Sigmoid colon (tissue), 7 donors: ENCODE results near the gene HAUS8. TPM values are rescaled to one million over a fixed set of nuclear protein-coding genes. Genes with fewer than 3 reads are reported as not detected.

Experiments used
- DNase-seq: peaks from one replicate; pipeline ENCODE4 v3.0.0-alpha.2; 2019
- H3K27ac ChIP-seq, 4 donors: fragments of 200-600 bp; sonication (generic); one replicate each; pipeline ENCODE4 v1.5.1; 2016 to 2019; ENCODE audit warnings: mild to moderate bottlenecking in 1 of 4
- H3K27me3 ChIP-seq, 3 donors: fragments of 200-600 bp; sonication (generic); one replicate each; pipeline ENCODE4 v1.5.1; 2019; ENCODE audit warnings: mild to moderate bottlenecking in 1 of 3
- H3K36me3 ChIP-seq, 4 donors: fragments of 200-600 bp; sonication (generic); one replicate each; pipeline ENCODE4 v1.5.1; 2016 to 2019
- H3K4me1 ChIP-seq, 4 donors: fragments of 200-600 bp; sonication (generic); one replicate each; pipeline ENCODE4 v1.5.1; 2017 to 2019
- H3K4me3 ChIP-seq, 4 donors: fragments of 200-600 bp; sonication (generic); one replicate each; pipeline ENCODE4 v1.5.1; 2017 to 2019; ENCODE audit warnings: mild to moderate bottlenecking in 2 of 4, moderate library complexity in 1 of 4
- H3K9me3 ChIP-seq, 4 donors: fragments of 200-600 bp in 3 of 4; sonication (generic) in 3 of 4; one replicate each; pipeline versions ENCODE4 v1.5.1 to v1.6.1; 2013 to 2019
- EP300 ChIP-seq, 4 donors: sonication (generic); formaldehyde crosslinking; IDR thresholded peaks; one replicate each; pipeline ENCODE4 v1.6.1; 2017; ENCODE audit warnings: antibody characterized with exemption in 4 of 4
- POLR2A ChIP-seq, 2 donors: fragments of 450-650 bp; IDR thresholded peaks; one replicate each; pipeline ENCODE4 v1.6.1; 2016; ENCODE audit warnings: antibody characterized with exemption in 2 of 2, mild to moderate bottlenecking in 2 of 2, moderate library complexity in 2 of 2
- POLR2AphosphoS5 ChIP-seq, 4 donors: sonication (generic); formaldehyde crosslinking; IDR thresholded peaks; one replicate each; pipeline ENCODE4 v1.6.1; 2017; ENCODE audit warnings: antibody characterized with exemption in 4 of 4
- WGBS, 2 donors: extraction: QIAGEN DNeasy Blood & Tissue Kit; methylation state at CpG; one replicate each; pipeline ENCODE4 v1.1.7; 2013; 5-methylcytosine and 5-hydroxymethylcytosine counted together
- intact Hi-C: fragments of 100-400 bp; cut with DNase I; formaldehyde crosslinking; loops from one replicate; pipeline ENCODE4 v1.15.1; 2023
- polyA plus RNA-seq, 3 donors: library from polyadenylated mRNA; stranded (reverse); fragments of 200-250 nt; gene quantifications; one replicate each; pipeline ENCODE4 v1.2.3, GENCODE V29; 2013
- total RNA-seq, 4 donors: library from RNA; depleted of rRNA; stranded (reverse); fragments of >200 nt; gene quantifications; one replicate each; pipeline ENCODE4 v1.1.0, GENCODE V29; 2016
- TF ChIP-seq, protein P1 (sequence below), 4 experiments: fragments of 450-650 bp in 3 of 4; fragments of 200-600 bp in 1 of 4; IDR thresholded peaks; one replicate each; pipeline ENCODE4 v1.5.1; 2016 to 2019; ENCODE audit warnings: antibody characterized with exemption in 4 of 4, mild to moderate bottlenecking in 3 of 4, moderate library complexity in 2 of 4
- donor health status: healthy with polysubstance abuse.
- donor health status: Bipolar disorder and iron deficiency.
- donor health status: healthy.

HAUS8 gene
- total and polyA plus RNA-seq, 7 donors, result 6.7 to 14.8 (median 10.4) TPM

DNA sequence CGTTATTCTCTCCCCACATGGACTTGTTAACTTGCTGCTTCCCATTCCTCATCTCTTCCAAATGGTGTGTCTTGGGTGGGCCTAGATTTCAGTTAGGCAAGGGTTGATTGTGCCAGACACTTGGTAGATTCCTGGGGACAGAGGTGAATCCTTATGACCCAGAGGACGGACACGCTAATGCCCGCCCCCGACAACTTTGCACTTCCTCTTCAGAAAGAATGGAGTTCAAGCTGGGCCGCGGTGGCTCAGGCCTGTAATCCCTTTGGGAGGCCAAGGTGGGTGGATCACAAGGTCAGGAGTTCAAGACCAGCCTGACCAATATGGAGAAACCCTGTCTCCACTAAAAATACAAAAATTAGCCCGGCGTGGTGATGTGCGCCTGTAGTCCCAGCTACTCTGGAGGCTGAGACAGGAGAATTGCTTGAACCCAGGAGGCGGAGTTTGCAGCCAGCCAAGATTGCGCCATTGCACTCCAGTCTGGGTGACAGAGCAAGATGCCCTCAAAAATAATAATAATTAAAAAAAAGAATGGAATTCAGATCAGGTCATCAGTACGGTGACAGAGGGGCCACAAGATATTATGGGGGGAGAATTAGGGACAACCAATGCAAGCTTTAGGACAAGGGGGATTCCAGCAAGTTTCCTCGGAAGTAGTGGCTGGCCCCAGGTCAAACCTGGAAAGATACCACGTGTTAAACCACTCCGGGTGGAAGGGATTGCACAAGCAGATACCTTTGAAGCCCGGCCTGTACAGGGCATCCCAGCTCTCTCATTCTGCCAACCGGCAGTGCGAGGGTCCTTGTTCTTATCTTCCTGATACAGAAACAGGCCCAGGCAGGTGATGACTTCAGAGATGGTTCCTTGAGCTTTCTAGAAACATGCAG lies 3.0 kb upstream of the HAUS8 start:
- H3K36me3 ChIP-seq, result no peaks in the 10 kb centered on the region
- intact Hi-C loops, result loop anchor here (2.0 kb wide), 1 partner anchor 29 kb away; no protein-coding TSS in a partner anchor
- H3K4me3 ChIP-seq, result no peak overlapping the region
- peaks cover 0 to 83% (median 61%) of the 10 kb centered on the region in 4 donors for H3K4me1 ChIP-seq
- 86 to 90% methylated on average over 19 of the region's 19 CpGs for WGBS, 2 donors
- no peak for DNase-seq
- peak overlapping the region; percentile 90 to 94 (median 92) for H3K27ac ChIP-seq
- no peaks in the 10 kb centered on the region for H3K9me3 ChIP-seq
- H3K27me3 ChIP-seq, result no peaks in the 10 kb centered on the region
- TF ChIP-seq EP300 (IDR thresholded peaks at IDR 0.05), result no peak
- TF ChIP-seq, protein P1, sequence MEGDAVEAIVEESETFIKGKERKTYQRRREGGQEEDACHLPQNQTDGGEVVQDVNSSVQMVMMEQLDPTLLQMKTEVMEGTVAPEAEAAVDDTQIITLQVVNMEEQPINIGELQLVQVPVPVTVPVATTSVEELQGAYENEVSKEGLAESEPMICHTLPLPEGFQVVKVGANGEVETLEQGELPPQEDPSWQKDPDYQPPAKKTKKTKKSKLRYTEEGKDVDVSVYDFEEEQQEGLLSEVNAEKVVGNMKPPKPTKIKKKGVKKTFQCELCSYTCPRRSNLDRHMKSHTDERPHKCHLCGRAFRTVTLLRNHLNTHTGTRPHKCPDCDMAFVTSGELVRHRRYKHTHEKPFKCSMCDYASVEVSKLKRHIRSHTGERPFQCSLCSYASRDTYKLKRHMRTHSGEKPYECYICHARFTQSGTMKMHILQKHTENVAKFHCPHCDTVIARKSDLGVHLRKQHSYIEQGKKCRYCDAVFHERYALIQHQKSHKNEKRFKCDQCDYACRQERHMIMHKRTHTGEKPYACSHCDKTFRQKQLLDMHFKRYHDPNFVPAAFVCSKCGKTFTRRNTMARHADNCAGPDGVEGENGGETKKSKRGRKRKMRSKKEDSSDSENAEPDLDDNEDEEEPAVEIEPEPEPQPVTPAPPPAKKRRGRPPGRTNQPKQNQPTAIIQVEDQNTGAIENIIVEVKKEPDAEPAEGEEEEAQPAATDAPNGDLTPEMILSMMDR (IDR thresholded peaks at IDR 0.05), result no peak
- no peak for TF ChIP-seq POLR2A (IDR thresholded peaks at IDR 0.05)
- no peak for TF ChIP-seq POLR2AphosphoS5 (IDR thresholded peaks at IDR 0.05)

DNA sequence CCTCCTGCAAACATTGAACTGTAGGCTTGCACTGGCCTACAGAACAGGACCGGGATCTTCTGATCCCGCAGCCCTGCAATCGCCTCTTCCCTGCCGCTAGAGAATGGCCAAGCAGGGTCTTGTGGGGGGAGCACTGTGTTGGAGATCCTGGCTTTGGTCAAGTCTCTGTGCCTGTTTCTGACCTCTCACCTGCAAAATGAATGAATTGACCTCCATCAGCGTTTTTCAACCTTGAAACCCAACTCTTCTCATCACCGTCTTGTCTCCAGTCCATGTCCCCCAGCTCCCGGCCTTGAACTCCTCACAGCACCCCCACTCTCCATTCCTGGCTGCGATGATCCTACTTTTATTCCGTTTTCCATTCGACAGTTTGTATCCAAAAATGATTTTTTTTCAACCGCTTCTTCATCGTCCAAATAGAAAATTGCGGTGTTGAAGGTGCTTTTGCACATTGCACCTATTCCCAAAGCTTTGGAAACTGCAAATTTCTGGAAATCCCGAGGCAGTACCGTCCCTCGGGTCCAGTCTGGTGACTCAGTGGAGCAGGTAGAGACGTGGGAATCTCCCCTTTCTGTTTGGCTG lies 2.3 kb upstream of the HAUS8 start:
- intact Hi-C loops, result loop anchor here (2.0 kb wide), 2 partner anchors 29 to 57 kb away; no protein-coding TSS in a partner anchor
- peaks cover 0 to 2% (median 0%) of the 10 kb centered on the region in 4 donors for H3K36me3 ChIP-seq
- peaks cover 0 to 76% (median 56%) of the 10 kb centered on the region in 4 donors for H3K4me1 ChIP-seq
- 87% methylated on average over 17 of the region's 17 CpGs for WGBS, 2 donors
- H3K27me3 ChIP-seq, result no peaks in the 10 kb centered on the region
- no peak for DNase-seq
- no peaks in the 10 kb centered on the region for H3K9me3 ChIP-seq
- no peak for TF ChIP-seq POLR2A (IDR thresholded peaks at IDR 0.05)
- no peak for TF ChIP-seq EP300 (IDR thresholded peaks at IDR 0.05)
- TF ChIP-seq POLR2AphosphoS5 (IDR thresholded peaks at IDR 0.05), result no peak
- TF ChIP-seq, protein P1 (IDR thresholded peaks at IDR 0.05), result no peak
- peak overlapping the region; percentile 87 to 96 (median 92) for H3K27ac ChIP-seq
- peak overlapping the region in 3 of 4 donors; percentile 76 to 90 (median 77) for H3K4me3 ChIP-seq

DNA sequence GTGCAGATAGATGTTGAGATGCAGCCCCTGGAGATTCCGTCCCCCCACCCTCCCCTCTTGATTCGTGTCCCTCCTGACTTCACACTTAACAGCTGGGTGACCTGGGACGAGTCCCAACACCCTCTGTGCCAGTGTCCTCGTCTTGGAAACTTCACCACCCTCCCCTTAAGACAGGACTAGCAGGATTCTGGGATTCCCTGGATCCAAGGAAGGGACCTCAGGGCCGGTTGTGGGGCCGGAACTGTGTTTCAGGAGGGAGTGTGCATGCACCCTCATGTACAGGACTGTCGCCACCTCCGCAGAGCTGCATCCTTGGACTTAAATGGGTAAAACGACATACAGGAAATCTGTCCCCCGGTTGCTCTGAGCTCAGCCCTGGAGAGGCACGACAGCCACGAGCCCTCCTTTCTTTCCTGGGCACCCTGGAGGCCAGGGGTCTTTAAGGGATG lies 1.3 kb upstream of the HAUS8 start:
- no peak for DNase-seq
- WGBS, 2 donors, result 6% methylated on average over 12 of the region's 12 CpGs
- peak overlapping the region; percentile 76 to 91 (median 84) for H3K4me3 ChIP-seq
- intact Hi-C loops, result loop anchor here (2.0 kb wide), 1 partner anchor 58 kb away; no protein-coding TSS in a partner anchor
- peaks cover 0 to 66% (median 47%) of the 10 kb centered on the region in 4 donors for H3K4me1 ChIP-seq
- no peaks in the 10 kb centered on the region for H3K27me3 ChIP-seq
- H3K27ac ChIP-seq, result peak overlapping the region; percentile 87 to 96 (median 92)
- no peaks in the 10 kb centered on the region for H3K9me3 ChIP-seq
- H3K36me3 ChIP-seq, result peaks cover 0 to 5% (median 0%) of the 10 kb centered on the region in 4 donors
- TF ChIP-seq POLR2A (IDR thresholded peaks at IDR 0.05) (no peak), EP300 (IDR thresholded peaks at IDR 0.05) (no peak), POLR2AphosphoS5 (IDR thresholded peaks at IDR 0.05) (no peak)
- TF ChIP-seq, protein P1 (IDR thresholded peaks at IDR 0.05), result no peak

DNA sequence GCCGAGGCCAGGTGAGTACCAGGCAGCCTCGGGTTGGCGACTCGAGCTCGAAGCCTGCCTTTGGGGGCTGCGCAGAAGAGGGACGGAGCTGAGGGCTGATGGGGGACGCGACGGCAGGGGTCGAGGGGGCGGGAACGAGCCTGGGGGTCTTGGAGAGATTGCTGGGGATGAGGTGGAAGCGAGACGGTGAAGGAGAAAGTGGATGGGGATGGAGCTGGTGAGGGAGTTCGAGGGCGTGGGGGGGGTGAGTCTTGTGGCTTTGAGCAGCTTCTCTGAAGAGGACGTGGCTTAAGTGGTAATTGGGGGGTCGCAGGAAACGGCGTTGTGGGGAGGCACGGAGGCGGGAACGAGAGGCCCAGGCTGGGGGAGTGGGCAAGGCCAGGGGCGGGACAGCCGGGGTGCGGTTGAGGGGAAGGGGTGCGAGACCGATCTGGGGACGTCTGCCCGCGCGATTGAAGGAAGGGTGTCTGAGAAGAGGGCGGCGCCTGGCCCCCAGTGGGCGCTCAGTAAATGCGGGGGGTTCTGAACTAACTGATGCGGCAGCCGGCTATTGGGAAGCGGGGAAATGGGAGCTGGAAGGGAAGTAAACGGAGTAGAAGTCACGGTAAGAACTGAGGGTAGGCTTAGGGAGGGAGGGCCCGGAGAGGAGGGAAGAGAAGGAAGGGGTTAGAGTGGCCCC lies 751 bp upstream of the HAUS8 start:
- intact Hi-C loops, result loop anchor here (1.0 to 2.0 kb wide), 2 partner anchors 59 to 150 kb away; partner anchors contain the start of gene OCEL1
- Histone ChIP-seq H3K27ac (peak overlapping the region; percentile 87 to 96 (median 92)), H3K9me3 (no peaks in the 10 kb centered on the region), H3K36me3 (peaks cover 0 to 5% (median 0%) of the 10 kb centered on the region in 4 donors), H3K4me1 (peaks cover 0 to 60% (median 47%) of the 10 kb centered on the region in 4 donors), H3K27me3 (no peaks in the 10 kb centered on the region), H3K4me3 (peak overlapping the region; percentile 76 to 91 (median 84))
- TF ChIP-seq POLR2AphosphoS5 (IDR thresholded peaks at IDR 0.05) (peak in 1 of 4 donors; percentile 1), EP300 (IDR thresholded peaks at IDR 0.05) (no peak)
- WGBS, 2 donors, result 1% methylated on average over 43 of the region's 43 CpGs
- DNase-seq, result peak; percentile 79
